Inferior parietal cortex (tissue), 1 donor: ENCODE data around the gene MYOZ1.
"Not testable (repeated sequence)": the region's sequence is repeated elsewhere in the genome, so short reads cannot be mapped to it uniquely, and the experiment has no call there.

ENCODE experiments used
- DNase-seq: peaks from one replicate; pipeline ENCODE4 v3.0.0-alpha.2; 2016; ENCODE audit errors: extremely low spot score

MYOZ1 gene

DNA sequence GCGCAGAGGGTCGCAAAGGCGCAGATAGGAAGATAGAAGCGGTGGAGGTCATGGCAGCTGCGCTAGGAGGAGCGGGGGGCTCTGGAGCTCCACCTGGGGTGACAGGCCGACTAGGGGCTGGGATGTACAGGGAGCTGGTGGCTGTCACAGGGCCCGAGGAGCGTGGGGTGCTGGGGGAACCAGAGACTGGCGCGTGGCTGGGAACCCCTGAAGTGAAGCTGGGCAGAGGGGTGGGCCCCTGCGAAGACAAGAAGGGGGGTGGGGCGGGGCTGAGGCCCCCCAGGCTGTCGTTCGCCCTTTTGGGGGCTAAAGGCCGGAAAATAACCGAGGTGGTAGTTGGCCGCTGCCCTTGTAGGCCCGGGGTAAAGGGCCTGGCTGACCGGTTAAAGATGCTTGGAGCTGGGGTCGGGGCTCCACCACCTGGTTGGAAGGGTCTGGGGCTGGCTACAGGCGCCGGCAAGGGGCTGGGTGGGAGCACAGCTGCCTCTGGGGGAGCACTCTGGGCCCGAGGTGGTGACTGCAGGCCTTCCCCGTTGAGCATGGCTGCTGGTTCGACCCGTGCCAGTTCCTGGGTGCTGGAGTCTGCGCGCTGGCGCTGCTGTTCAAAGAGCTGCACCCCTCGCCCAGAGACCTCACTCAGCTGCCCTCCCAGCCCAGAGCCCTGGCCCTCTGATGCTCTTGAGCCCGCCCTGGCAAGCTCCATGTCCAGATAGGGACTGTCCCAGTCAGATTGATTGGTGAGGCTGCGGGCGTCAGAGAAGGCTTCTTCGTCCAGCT, 6.8 kb upstream of the MYOZ1 start:
- no peak for DNase-seq

DNA sequence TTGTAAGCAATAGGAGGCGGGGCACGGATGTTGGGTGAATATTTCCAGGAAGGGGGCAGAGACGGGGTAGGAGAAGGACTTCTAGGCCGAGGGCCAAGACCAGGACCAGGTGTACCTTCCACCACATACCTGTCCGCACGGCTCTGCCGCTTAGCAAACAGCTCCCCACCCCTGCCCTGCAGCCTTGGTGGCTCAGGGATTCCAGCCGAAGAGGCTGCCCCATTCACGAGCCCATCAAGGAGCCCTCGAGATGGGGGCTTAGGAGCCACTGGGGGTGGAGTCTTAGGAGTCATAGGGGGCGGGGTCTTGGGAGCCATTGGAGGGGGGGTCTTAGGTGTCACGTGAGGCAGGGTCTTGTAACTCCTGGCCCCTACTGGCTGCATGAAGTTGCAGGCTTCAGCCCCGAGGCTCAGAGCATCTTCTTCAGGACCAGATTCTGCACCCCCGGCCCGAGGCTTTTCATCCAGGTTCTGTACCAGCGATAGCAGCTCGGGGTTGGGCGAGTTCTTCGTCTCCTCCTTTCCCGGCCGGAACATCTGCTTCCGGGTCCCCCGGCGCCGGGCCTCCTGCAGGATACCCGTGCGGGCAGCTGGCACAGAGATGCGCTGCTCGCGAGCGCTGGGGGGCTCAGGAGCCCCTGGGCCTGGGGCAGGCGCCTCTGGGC, 6.1 kb upstream of the MYOZ1 start:
- DNase-seq: peak; percentile 30

DNA sequence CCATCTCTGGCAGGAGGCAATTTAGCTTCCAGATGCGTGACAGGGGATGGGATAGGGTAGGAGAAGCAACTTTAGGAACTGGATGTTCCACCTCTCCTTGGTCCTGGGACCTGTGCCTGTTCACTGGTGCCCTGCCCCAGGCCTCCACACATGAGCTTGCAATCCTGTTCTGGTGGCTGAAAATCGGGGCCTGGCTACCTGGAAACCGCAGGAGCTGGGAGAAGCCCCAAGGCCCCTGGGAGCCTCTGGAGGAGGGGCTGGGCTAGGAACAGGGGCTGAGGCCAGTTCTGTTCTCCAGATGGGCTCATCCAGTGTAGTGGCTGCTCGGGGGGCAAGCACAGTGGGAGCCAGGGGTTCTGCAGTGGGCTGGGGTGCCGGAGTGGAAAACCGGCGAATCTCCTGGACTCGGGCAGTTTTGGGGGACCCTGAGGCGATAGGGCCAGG, 5.3 kb upstream of the MYOZ1 start:
- DNase-seq: no peak

GRCh38 chr10:73645251-73645650, 4.0 kb upstream of the MYOZ1 start:
- DNase-seq: no peak

DNA sequence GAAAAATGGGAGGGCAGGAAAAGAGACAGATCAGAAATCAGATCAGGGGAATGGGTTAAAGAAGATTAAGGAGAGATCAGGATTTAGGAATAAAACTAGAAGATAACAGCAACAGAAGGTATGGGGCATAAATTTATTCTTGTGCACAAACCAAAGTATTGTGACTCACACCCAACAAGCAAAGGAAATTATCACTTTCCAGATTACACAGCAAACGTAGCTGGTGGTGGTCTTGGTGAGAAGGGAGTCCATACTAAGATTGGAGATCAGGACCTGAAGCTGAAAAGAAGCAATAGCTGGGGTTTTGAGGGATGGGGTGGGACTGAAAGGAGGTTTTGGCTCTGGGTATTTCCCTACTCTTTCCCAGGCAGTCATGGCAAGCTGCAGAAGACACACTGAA, 3.5 kb upstream of the MYOZ1 start:
- DNase-seq: no peak

GRCh38 chr10:73644015-73644743, 2.9 kb upstream of the MYOZ1 start:
- peak; percentile 91 for DNase-seq

- DNase-seq: no peak
Observed at GRCh38 chr10:73643362-73643761, 2.1 kb upstream of the MYOZ1 start.

- DNase-seq: no peak
Observed at GRCh38 chr10:73639286-73639685, 2.0 kb downstream of the MYOZ1 start.

- DNase-seq: no peak
Observed at GRCh38 chr10:73635781-73636180, 5.5 kb downstream of the MYOZ1 start.

DNA sequence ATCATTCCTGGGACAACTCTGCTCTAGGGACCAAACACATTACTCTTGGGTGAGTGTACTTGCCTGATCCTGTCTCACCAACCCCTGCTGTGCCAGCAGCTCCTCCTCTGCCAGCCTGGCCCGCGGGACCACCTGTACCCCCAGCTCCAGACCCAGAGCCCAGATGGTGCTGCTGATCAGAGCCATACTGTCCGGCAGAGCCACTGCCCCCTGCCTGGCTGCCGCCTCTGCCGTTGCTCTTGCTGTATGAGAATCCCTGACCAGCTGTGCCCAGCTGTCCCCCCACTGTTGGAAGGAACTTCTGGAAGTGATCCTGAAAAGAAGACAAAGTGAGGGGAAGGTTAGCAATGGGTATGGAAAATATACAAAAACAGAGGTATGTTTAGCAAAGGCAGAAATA, 6.9 kb downstream of the MYOZ1 start:
- no peak for DNase-seq

DNA sequence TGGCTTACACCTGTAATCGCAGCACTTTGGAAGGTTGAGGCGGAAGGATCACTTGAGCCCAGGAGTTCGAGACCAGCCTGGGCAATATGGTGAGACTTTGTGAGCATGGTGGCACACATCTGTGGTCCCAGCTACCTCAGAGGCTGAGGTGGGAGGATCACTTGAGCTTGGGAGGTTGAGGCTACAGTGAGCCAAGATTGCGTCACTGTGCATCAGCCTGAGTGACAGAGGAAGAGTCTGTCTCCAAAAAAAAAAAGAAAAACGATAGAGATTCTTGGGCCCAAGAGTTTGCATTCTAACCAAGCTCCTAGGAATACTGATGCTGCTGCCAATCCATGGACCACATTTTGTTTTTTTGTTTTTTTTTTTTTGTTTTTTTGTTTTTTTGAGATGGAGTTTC, 12.1 kb downstream of the MYOZ1 start:
- DNase-seq: no peak

DNA sequence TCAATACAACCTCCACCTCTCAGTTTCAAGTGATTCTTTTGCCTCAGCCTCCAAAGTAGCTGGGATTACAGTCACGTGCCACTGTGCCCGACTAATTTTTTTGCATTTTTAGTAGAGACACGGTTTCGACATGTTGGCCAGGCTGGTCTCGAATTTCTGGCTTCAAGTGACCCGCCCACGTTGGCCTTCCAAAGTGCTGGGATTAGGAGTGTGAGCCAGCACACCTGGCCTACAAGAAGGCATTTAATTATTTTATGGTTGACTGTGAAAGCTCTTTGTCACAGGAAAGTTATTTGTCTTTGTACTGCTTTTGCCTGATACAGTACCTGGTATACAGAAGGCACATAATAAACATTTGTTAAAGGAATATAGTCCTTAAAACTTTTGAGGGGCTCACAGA, 12.9 kb downstream of the MYOZ1 start:
- no peak for DNase-seq

GRCh38 chr10:73627300-73627699, 14.0 kb downstream of the MYOZ1 start:
- no peak for DNase-seq

GRCh38 chr10:73625884-73626752, 15.2 kb downstream of the MYOZ1 start:
- DNase-seq: peak; percentile 95

- peak; percentile 47 for DNase-seq
Observed at GRCh38 chr10:73625004-73625883, 16.0 kb downstream of the MYOZ1 start.

- no peak for DNase-seq
Observed at GRCh38 chr10:73623056-73623455, 18.2 kb downstream of the MYOZ1 start.

GRCh38 chr10:73620974-73621373, 20.3 kb downstream of the MYOZ1 start:
- not testable (repeated sequence) for DNase-seq

DNA sequence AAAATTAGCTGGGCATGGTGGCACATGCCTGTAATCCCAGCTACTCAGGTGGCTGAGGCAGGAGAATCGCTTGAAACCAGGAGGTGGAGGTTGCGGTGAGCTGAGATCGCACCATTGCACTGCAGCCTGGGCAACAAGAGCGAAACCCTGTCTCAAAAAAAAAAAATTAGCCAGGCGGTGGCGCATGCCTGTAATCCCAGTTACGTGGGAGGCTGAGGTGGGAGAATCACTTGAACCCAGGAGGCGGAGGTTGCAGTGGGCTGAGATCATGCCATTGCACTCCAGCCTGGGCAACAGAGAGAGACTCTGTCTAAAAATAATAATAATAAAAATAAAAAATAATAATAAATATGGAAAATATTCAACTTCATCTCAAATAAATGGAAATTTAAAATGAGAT, 24.1 kb downstream of the MYOZ1 start:
- DNase-seq: not testable (repeated sequence)

- no peak for DNase-seq
Observed at GRCh38 chr10:73614720-73615119, 26.6 kb downstream of the MYOZ1 start.

- no peak for DNase-seq
Observed at GRCh38 chr10:73609116-73609515, 32.2 kb downstream of the MYOZ1 start.

- DNase-seq: no peak
Observed at GRCh38 chr10:73601486-73601921, 39.8 kb downstream of the MYOZ1 start.
